K562 (cell line): ENCODE measurements around the gene NUSAP1. TPM values are rescaled to one million over a fixed set of nuclear protein-coding genes. Genes with fewer than 3 reads are reported as not detected.

ENCODE experiments used
- ATAC-seq: fragments of 200-7000 bp; cut with Tn5 transposase; 3 replicates; pipeline ENCODE4 v1.9.1; 2020; ENCODE audit warnings: moderate library complexity
- BruUV-seq: library from RNA; stranded (reverse); fragments of 400-500 nt; replicated peaks from 2 replicates; lab custom pipeline; 2021; lab: Mats Ljungman, UMichigan
- CTCF ChIA-PET: fragments of 300-600 bp; formaldehyde crosslinking; extraction: SDS; loops from one replicate; lab custom pipeline; 2021; ENCODE audit warnings: low intra/inter-chr PET ratio; lab: Yijun Ruan, JAX
- POLR2A ChIA-PET: fragments of 300-600, 350-650 bp; sonication (Branson Sonifier 250); formaldehyde crosslinking; extraction: SDS; loops from one replicate; lab custom pipeline; 2021; ENCODE audit warnings: antibody characterized with exemption, inconsistent platforms; lab: Yijun Ruan, JAX
- DNase-seq, 4 experiments: peaks; one replicate each; pipeline versions ENCODE4 v3.0.0 to v3.0.0-alpha.2; 2011 to 2018; ENCODE audit warnings: low spot score in 3 of 4, mixed read lengths in 3 of 4; ENCODE audit errors: extremely low read depth in 1 of 4
- FAIRE-seq: peaks from 2 replicates; lab custom pipeline; 2011; peaks lifted over from hg19 to GRCh38; lab: Jason Lieb, UNC
- H2AFZ ChIP-seq: 2 replicates; pipeline ENCODE4 v1.6.0; 2011; ENCODE audit warnings: low read depth, low read length, control low read depth, inconsistent platforms
- H3K27ac ChIP-seq: fragments of 200-600 bp; 3 replicates; pipeline ENCODE4 v1.8.0; 2011; ENCODE audit warnings: low read depth, mild to moderate bottlenecking, control low read depth, inconsistent platforms, low read length, moderate library complexity, mixed read lengths; ENCODE audit errors: extremely low read depth
- H3K27me3 ChIP-seq, 2 experiments: fragments of 300-600 bp in 1 of 2; 2 replicates in 1 of 2; 3 replicates in 1 of 2; pipeline versions ENCODE4 v1.6.0 to v1.8.0; 2011; ENCODE audit warnings: inconsistent platforms in 2 of 2, low read length in 2 of 2, mild to moderate bottlenecking in 1 of 2, mixed read lengths in 1 of 2, moderate library complexity in 1 of 2; ENCODE audit not compliant: control insufficient read depth in 2 of 2, insufficient read depth in 2 of 2
- H3K36me3 ChIP-seq: fragments of 300-600 bp; 3 replicates; pipeline ENCODE4 v1.8.0; 2011; ENCODE audit warnings: mild to moderate bottlenecking, low read length, inconsistent platforms; ENCODE audit not compliant: control insufficient read depth, insufficient read depth
- H3K4me1 ChIP-seq, 2 experiments: fragments of 200-600 bp in 1 of 2; replicated peaks in 1 of 2; 2 replicates in 1 of 2; 3 replicates in 1 of 2; pipeline versions ENCODE4 v1.5.1 to v1.8.0; 2011; ENCODE audit warnings: inconsistent platforms in 2 of 2, low read length in 2 of 2, mild to moderate bottlenecking in 1 of 2, mixed read lengths in 1 of 2, moderate library complexity in 1 of 2; ENCODE audit not compliant: control insufficient read depth in 2 of 2, insufficient read depth in 2 of 2
- H3K4me2 ChIP-seq: 2 replicates; pipeline ENCODE4 v1.6.1; 2011; ENCODE audit warnings: low read length, control low read depth, inconsistent platforms, mixed read lengths; ENCODE audit not compliant: insufficient read depth
- H3K4me3 ChIP-seq: fragments of 200-600 bp; sonication (generic), shearing (Covaris generic); 2 replicates; pipeline ENCODE4 v1.5.1; 2016; ENCODE audit warnings: control low read depth, inconsistent platforms
- H3K79me2 ChIP-seq: fragments of 200-600 bp; 3 replicates; pipeline ENCODE4 v1.8.0; 2011; ENCODE audit warnings: low read length, inconsistent platforms; ENCODE audit not compliant: control insufficient read depth, insufficient read depth
- H3K9ac ChIP-seq, 2 experiments: 2 replicates each; pipeline versions ENCODE4 v1.6.0 to v1.6.1; 2011; ENCODE audit warnings: low read depth in 2 of 2, low read length in 2 of 2, control low read depth in 1 of 2, inconsistent platforms in 1 of 2, mild to moderate bottlenecking in 1 of 2, mixed read lengths in 1 of 2; ENCODE audit not compliant: insufficient read depth in 1 of 2
- H3K9me1 ChIP-seq: one replicate; pipeline ENCODE4 v1.6.0; 2011; ENCODE audit warnings: inconsistent platforms, mild to moderate bottlenecking, low read length, moderate library complexity; ENCODE audit not compliant: control insufficient read depth, insufficient read depth
- H3K9me3 ChIP-seq: replicated peaks from 2 replicates; pipeline ENCODE4 v1.5.1; 2011; ENCODE audit warnings: low read depth, low read length, inconsistent platforms; ENCODE audit not compliant: control insufficient read depth, insufficient read depth
- H4K20me1 ChIP-seq: replicated peaks from 2 replicates; pipeline ENCODE4 v1.6.1; 2011; ENCODE audit warnings: low read length, inconsistent platforms, mixed read lengths; ENCODE audit not compliant: control insufficient read depth, insufficient read depth
- CREB5 ChIP-seq: fragments of 250-450 bp; sonication (Bioruptor Pico); IDR thresholded peaks from 2 replicates; pipeline ENCODE4 v1.5.0; 2020; ENCODE audit warnings: mild to moderate bottlenecking
- FOXK1 ChIP-seq: sonication (generic); formaldehyde crosslinking; IDR thresholded peaks from 2 replicates; pipeline ENCODE4 v1.8.0; 2022; ENCODE audit warnings: missing genetic modification reagents, mild to moderate bottlenecking, borderline replicate concordance
- HMG20B ChIP-seq: fragments of 250-450 bp; sonication (Bioruptor Pico); IDR thresholded peaks from 2 replicates; pipeline ENCODE4 v1.5.0; 2021; ENCODE audit warnings: mild to moderate bottlenecking
- NR2C1 ChIP-seq, 2 experiments: fragments of 450-650 bp; IDR thresholded peaks; 2 replicates each; pipeline ENCODE4 v1.6.1; 2017; ENCODE audit warnings: mild to moderate bottlenecking in 2 of 2, antibody characterized with exemption in 1 of 2, inconsistent platforms in 1 of 2, missing compliant biosample characterization in 1 of 2, missing genetic modification characterization in 1 of 2
- PBX2 ChIP-seq, 2 experiments: IDR thresholded peaks in 1 of 2; conservative IDR thresholded peaks in 1 of 2; 2 replicates each; pipeline ENCODE4 v1.6.1; 2016; ENCODE audit warnings: low read depth in 2 of 2, mild to moderate bottlenecking in 1 of 2, missing compliant biosample characterization in 1 of 2, missing genetic modification characterization in 1 of 2, moderate library complexity in 1 of 2
- THRB ChIP-seq: fragments of 450-650 bp; formaldehyde crosslinking; conservative IDR thresholded peaks from 2 replicates; pipeline ENCODE4 v1.4.0; 2022; ENCODE audit warnings: mild to moderate bottlenecking, missing genetic modification characterization
- WGBS: fragments of 100-300 bp; shearing (Covaris generic); methylation state at CpG from one replicate; pipeline ENCODE4 v1.1.6; 2016; ENCODE audit warnings: low coverage, mixed read lengths; ENCODE audit not compliant: insufficient coverage; ENCODE audit errors: missing lambda C conversion rate; 5-methylcytosine and 5-hydroxymethylcytosine counted together
- in situ Hi-C: fragments of 300-500 bp; cut with MboI; formaldehyde crosslinking; loops from 4 replicates; pipeline ENCODE4 v1.15.0; 2018; ENCODE audit warnings: inconsistent platforms, mixed read lengths
- intact Hi-C: fragments of 100-400 bp; cut with micrococcal nuclease; formaldehyde crosslinking; loops from 2 replicates; pipeline ENCODE4 v1.14.2; 2022
- polyA plus RNA-seq, 8 experiments: library from polyadenylated mRNA; depleted of rRNA in 4 of 8; stranded (reverse) in 5 of 8; unstranded in 3 of 8; fragments of >200 nt; fragmentation: Nextera tagmentation in 2 of 8; fragmentation: Illumina TruSeq in 1 of 8; extraction: Ambion mirVana in 2 of 8; extraction: Trizol in 1 of 8; gene quantifications; 2 replicates each; pipeline versions ENCODE4 v1.2.1 to v1.2.3, GENCODE V29; 2011 to 2014; ENCODE audit warnings: inconsistent platforms in 1 of 8, missing spikeins in 1 of 8
- total RNA-seq, 7 experiments: library from RNA; depleted of rRNA in 6 of 7; stranded (reverse); fragments of >200 nt in 6 of 7; fragmentation: Illumina TruSeq in 2 of 7; extraction: Trizol in 2 of 7; gene quantifications; 2 replicates each; pipeline versions ENCODE4 v1.2.1 to v1.2.3, GENCODE V29; 2011 to 2021; ENCODE audit warnings: low replicate concordance in 1 of 7

Gene NUSAP1
- total and polyA plus RNA-seq, 9 of the 15 experiments (the other 6 are each of a cell fraction or from before 2014, with no cell fraction given) = 119 to 266 (median 227) TPM

- Histone ChIP-seq H3K4me3 (no peak overlapping the region), H3K4me1 (peaks cover 0 to 4% of the 10 kb centered on the region in 2 experiments; a peak in 1 of 5 replicates), H3K9me1 (no peaks in the 10 kb centered on the region), H3K79me2 (peaks cover 33% of the 10 kb centered on the region), H3K27me3 (no peaks in the 10 kb centered on the region), H3K27ac (no peak overlapping the region), H3K36me3 (peaks cover 75% of the 10 kb centered on the region), H3K4me2 (no peak overlapping the region), H3K9me3 (no peaks in the 10 kb centered on the region), H2AFZ (no peak overlapping the region), H3K9ac (no peak overlapping the region), H4K20me1 (peaks cover 4% of the 10 kb centered on the region; the same call in 1 of the 2 replicates)
- ChIA-PET POLR2A (interaction anchor here (0.6 to 1.6 kb wide), 6 partner anchors 19 to 343 kb away, joined by 3 to 6 read pairs (median 3); partner anchors contain the start of genes NUSAP1 and OIP5), CTCF (no interaction called here)
- ATAC-seq (peak; percentile 48), DNase-seq (no peak), FAIRE-seq (no peak)
- 92% methylated on average over 8 of the region's 9 CpGs for WGBS
- no TSS peak for BruUV-seq
- intact Hi-C loops = no loop called here
- in situ Hi-C loops = no loop called here
- TF ChIP-seq THRB (CRISPR knock-in tag) (peak; percentile 30; the same call in 1 of the 2 replicates), NR2C1 (IDR thresholded peaks at IDR 0.05) (no peak), NR2C1 (tag; IDR thresholded peaks at IDR 0.05) (no peak)
These were observed 41.5 kb upstream of the NUSAP1 start for GRCh38 chr15:41291065-41291631.

GRCh38 chr15:41292521-41292920, 40.2 kb upstream of the NUSAP1 start:
- ChIA-PET CTCF (no interaction called here), POLR2A (no interaction called here)
- no peak overlapping the region for H3K4me3 ChIP-seq
- H3K4me2 ChIP-seq = no peak overlapping the region
- WGBS = 46% methylated on average over 1 of the region's 1 CpG
- in situ Hi-C loops = no loop called here
- H4K20me1 ChIP-seq = no peaks in the 10 kb centered on the region; the same call in 1 of the 2 replicates
- H3K79me2 ChIP-seq = peaks cover 22% of the 10 kb centered on the region
- peaks cover 74% of the 10 kb centered on the region for H3K36me3 ChIP-seq
- H3K27me3 ChIP-seq = no peaks in the 10 kb centered on the region
- no TSS peak for BruUV-seq
- FAIRE-seq = no peak
- H3K9me3 ChIP-seq = no peaks in the 10 kb centered on the region
- H3K27ac ChIP-seq = no peak overlapping the region
- H3K4me1 ChIP-seq = no peaks in the 10 kb centered on the region; a peak in 1 of 5 replicates
- H3K9me1 ChIP-seq = no peaks in the 10 kb centered on the region
- no peak for ATAC-seq
- H2AFZ ChIP-seq = no peak overlapping the region
- intact Hi-C loops = no loop called here
- peak overlapping the region in 1 of 2 experiments; percentile 26; a peak in 1 of 4 replicates for H3K9ac ChIP-seq
- no peak for DNase-seq
- TF ChIP-seq FOXK1 = no peak
- no peak for TF ChIP-seq CREB5 (CRISPR knock-in tag)
- no peak for TF ChIP-seq PBX2 (CRISPR knock-in tag; IDR thresholded peaks at IDR 0.05; ENCODE audit: low read depth)
- TF ChIP-seq PBX2 (tag; conservative IDR thresholded peaks at IDR 0.05; ENCODE audit: low read depth) = no peak
- TF ChIP-seq HMG20B (CRISPR knock-in tag) = no peak
